ENCODE data around the gene BPGM.

BPGM gene

GRCh38 chr7:134616611-134617010 is 30.0 kb upstream of the BPGM start:
- no peaks in the 10 kb centered on the region for H3K79me2 ChIP-seq
- no peaks in the 10 kb centered on the region for H3K4me1 ChIP-seq
- no peak overlapping the region for H3K9ac ChIP-seq
- H3K27me3 ChIP-seq (ENCODE audit: control insufficient read depth, insufficient read depth, low read length), result no peaks in the 10 kb centered on the region
- no peak overlapping the region for H2AFZ ChIP-seq
- no peak for TF ChIP-seq CTCF (IDR thresholded peaks at IDR 0.05)
- H3K4me2 ChIP-seq (ENCODE audit: low read length), result no peak overlapping the region
- H3K27ac ChIP-seq, result no peak overlapping the region
- H3K4me3 ChIP-seq (ENCODE audit: low read depth, low read length), result no peak overlapping the region
- no peaks in the 10 kb centered on the region for H3K9me3 ChIP-seq (ENCODE audit: control insufficient read depth, low read length)
- no peaks in the 10 kb centered on the region for H3K36me3 ChIP-seq (ENCODE audit: control insufficient read depth, insufficient read depth, low read length)

GRCh38 chr7:134618756-134619530 is 27.7 kb upstream of the BPGM start:
- no peaks in the 10 kb centered on the region for H3K9me3 ChIP-seq (ENCODE audit: control insufficient read depth, low read length)
- no peak overlapping the region for H3K4me3 ChIP-seq (ENCODE audit: low read depth, low read length)
- no peaks in the 10 kb centered on the region for H3K36me3 ChIP-seq (ENCODE audit: control insufficient read depth, insufficient read depth, low read length)
- no peaks in the 10 kb centered on the region for H3K27me3 ChIP-seq (ENCODE audit: control insufficient read depth, insufficient read depth, low read length)
- H2AFZ ChIP-seq, result peak overlapping the region; percentile 30
- H3K4me1 ChIP-seq, result no peaks in the 10 kb centered on the region
- no peak overlapping the region for H3K27ac ChIP-seq
- H3K79me2 ChIP-seq, result no peaks in the 10 kb centered on the region
- H3K9ac ChIP-seq, result no peak overlapping the region
- no peak for TF ChIP-seq CTCF (IDR thresholded peaks at IDR 0.05)
- no peak overlapping the region for H3K4me2 ChIP-seq (ENCODE audit: low read length)

- Histone ChIP-seq H3K9ac (no peak overlapping the region), H3K4me1 (no peaks in the 10 kb centered on the region), H3K4me2 (ENCODE audit: low read length) (no peak overlapping the region), H3K9me3 (ENCODE audit: control insufficient read depth, low read length) (no peaks in the 10 kb centered on the region), H3K27ac (no peak overlapping the region), H3K79me2 (no peaks in the 10 kb centered on the region), H2AFZ (peak overlapping the region; percentile 30), H3K4me3 (ENCODE audit: low read depth, low read length) (no peak overlapping the region), H3K27me3 (ENCODE audit: control insufficient read depth, insufficient read depth, low read length) (no peaks in the 10 kb centered on the region), H3K36me3 (ENCODE audit: control insufficient read depth, insufficient read depth, low read length) (no peaks in the 10 kb centered on the region)
- TF ChIP-seq CTCF (IDR thresholded peaks at IDR 0.05), result no peak
These were observed 26.9 kb upstream of the BPGM start for GRCh38 chr7:134619627-134620331.

GRCh38 chr7:134622303-134622995 is 24.2 kb upstream of the BPGM start:
- no peak overlapping the region for H3K4me2 ChIP-seq (ENCODE audit: low read length)

More at GRCh38 chr7:134622303-134622995, 24.2 kb upstream of the BPGM start:
- no peak overlapping the region for H2AFZ ChIP-seq
- no peaks in the 10 kb centered on the region for H3K27me3 ChIP-seq (ENCODE audit: control insufficient read depth, insufficient read depth, low read length)
- no peak for TF ChIP-seq CTCF (IDR thresholded peaks at IDR 0.05)
- H3K79me2 ChIP-seq, result no peaks in the 10 kb centered on the region
- no peaks in the 10 kb centered on the region for H3K36me3 ChIP-seq (ENCODE audit: control insufficient read depth, insufficient read depth, low read length)
- no peak overlapping the region for H3K27ac ChIP-seq
- no peak overlapping the region for H3K9ac ChIP-seq
- no peak overlapping the region for H3K4me3 ChIP-seq (ENCODE audit: low read depth, low read length)
- H3K9me3 ChIP-seq (ENCODE audit: control insufficient read depth, low read length), result no peaks in the 10 kb centered on the region
- no peaks in the 10 kb centered on the region for H3K4me1 ChIP-seq
